Measurements from ENCODE around the gene PDHA2.
"Not testable (repeated sequence)": the region's sequence is repeated elsewhere in the genome, so short reads cannot be mapped to it uniquely, and the experiment has no call there.

The PDHA2 gene

DNA sequence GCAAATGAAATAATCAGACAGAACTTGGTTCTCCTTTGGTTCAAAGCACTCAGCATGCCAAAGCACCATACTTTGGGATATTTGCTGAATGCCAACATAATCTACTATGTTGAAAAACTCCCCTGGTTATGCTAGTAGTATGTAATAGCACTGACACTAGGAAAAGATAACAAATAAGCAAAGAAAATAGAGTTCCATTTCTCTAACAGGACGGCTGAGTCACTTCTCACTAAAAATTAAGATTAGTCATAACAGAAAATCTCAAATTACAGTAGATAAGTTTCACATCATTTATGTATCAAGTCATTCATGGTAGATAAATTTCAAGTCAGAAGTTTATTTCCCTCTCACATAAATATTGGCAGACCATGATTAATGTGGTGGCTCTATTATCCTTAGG, 17.9 kb downstream of the PDHA2 start:
- H3K27me3 ChIP-seq (ENCODE audit: control insufficient read depth, insufficient read depth, low read length), result no peaks in the 10 kb centered on the region

DNA sequence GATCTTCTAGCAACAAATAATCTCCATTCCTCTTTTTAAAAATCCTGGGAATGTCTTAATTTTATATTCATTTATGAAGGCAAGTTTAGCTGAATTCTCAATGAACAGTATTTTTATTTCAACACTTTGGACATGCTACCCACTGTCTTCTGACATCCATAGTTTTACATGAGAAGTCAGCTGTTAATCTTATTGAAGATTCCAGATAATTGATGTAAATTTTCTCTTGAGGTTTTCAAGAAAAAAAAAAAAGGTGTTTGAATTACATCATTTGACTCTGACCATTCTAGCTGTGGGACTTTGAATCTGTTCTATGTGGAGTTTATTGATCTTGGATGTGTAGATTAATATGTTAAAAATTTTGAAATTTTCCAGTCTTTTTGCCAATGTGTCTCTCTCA, 28.0 kb downstream of the PDHA2 start:
- no peaks in the 10 kb centered on the region for H3K36me3 ChIP-seq (ENCODE audit: control insufficient read depth, insufficient read depth, low read length)
- H3K4me1 ChIP-seq (ENCODE audit: control insufficient read depth, insufficient read depth, low read length), result no peaks in the 10 kb centered on the region
- no peak overlapping the region for H3K9ac ChIP-seq (ENCODE audit: low read depth, low read length)
- H3K27me3 ChIP-seq (ENCODE audit: control insufficient read depth, insufficient read depth, low read length), result no peaks in the 10 kb centered on the region
- peaks cover 5% of the 10 kb centered on the region for H3K9me3 ChIP-seq (ENCODE audit: control insufficient read depth, insufficient read depth, low read length)
- no peak overlapping the region for H3K4me3 ChIP-seq (ENCODE audit: low read depth, low read length)

More for the DNA sequence above, 17.9 kb downstream of the PDHA2 start:
- H3K9ac ChIP-seq (ENCODE audit: low read depth, low read length), result no peak overlapping the region
- no peaks in the 10 kb centered on the region for H3K4me1 ChIP-seq (ENCODE audit: control insufficient read depth, insufficient read depth, low read length)
- H3K4me3 ChIP-seq (ENCODE audit: low read depth, low read length), result no peak overlapping the region
- H3K36me3 ChIP-seq (ENCODE audit: control insufficient read depth, insufficient read depth, low read length), result no peaks in the 10 kb centered on the region
- no peaks in the 10 kb centered on the region for H3K9me3 ChIP-seq (ENCODE audit: control insufficient read depth, insufficient read depth, low read length)

DNA sequence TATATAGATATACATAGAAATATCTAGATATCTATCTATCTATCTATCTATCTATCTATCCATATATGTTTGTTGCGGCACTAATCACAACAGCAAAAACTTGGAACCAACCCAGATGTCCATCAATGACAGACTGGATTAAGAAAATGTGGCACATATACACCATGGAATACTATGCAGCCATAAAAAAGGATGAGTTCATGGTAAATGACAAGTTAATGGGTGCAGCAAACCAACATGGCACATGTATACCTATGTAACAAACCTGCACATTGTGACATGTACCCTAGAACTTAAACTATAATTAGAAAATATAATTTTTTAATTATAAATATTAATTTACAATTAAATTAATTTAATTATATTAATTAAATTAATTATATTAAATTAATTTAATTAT, 29.5 kb downstream of the PDHA2 start:
- not testable (repeated sequence) for H3K4me3 ChIP-seq (ENCODE audit: low read depth, low read length); H3K4me1 ChIP-seq (ENCODE audit: control insufficient read depth, insufficient read depth, low read length); H3K36me3 ChIP-seq (ENCODE audit: control insufficient read depth, insufficient read depth, low read length); H3K9me3 ChIP-seq (ENCODE audit: control insufficient read depth, insufficient read depth, low read length); H3K27me3 ChIP-seq (ENCODE audit: control insufficient read depth, insufficient read depth, low read length); H3K9ac ChIP-seq (ENCODE audit: low read depth, low read length)

DNA sequence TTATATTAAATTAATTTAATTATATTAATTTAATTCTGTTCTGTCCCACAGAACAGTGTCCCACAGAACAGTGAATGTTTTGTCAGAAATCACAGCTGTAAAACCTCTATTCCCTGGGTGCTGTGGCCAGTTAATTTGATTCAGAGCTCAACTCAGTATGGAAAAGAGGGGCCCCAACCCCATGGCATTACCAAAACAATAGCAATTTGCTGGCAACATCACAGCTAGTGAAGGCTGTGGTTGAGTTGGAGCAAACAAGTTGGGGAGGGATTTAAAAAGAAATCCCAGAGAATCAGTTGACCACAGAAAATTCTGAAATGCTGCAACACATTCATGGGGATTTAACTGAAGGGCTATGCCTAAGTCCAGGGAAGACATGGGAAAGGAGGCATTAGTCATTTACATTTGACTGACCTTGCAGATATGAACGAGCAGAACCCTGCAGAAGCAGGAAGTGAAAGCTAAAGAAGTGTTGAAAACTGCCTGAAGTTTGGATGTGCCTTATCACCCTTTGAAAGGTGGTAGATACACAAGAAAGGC, 30.1 kb downstream of the PDHA2 start:
- no peaks in the 10 kb centered on the region for H3K4me1 ChIP-seq (ENCODE audit: control insufficient read depth, insufficient read depth, low read length)
- no peaks in the 10 kb centered on the region for H3K36me3 ChIP-seq (ENCODE audit: control insufficient read depth, insufficient read depth, low read length)
- no peak overlapping the region for H3K9ac ChIP-seq (ENCODE audit: low read depth, low read length)
- peaks cover 5% of the 10 kb centered on the region for H3K9me3 ChIP-seq (ENCODE audit: control insufficient read depth, insufficient read depth, low read length)
- no peaks in the 10 kb centered on the region for H3K27me3 ChIP-seq (ENCODE audit: control insufficient read depth, insufficient read depth, low read length)
- H3K4me3 ChIP-seq (ENCODE audit: low read depth, low read length), result no peak overlapping the region

DNA sequence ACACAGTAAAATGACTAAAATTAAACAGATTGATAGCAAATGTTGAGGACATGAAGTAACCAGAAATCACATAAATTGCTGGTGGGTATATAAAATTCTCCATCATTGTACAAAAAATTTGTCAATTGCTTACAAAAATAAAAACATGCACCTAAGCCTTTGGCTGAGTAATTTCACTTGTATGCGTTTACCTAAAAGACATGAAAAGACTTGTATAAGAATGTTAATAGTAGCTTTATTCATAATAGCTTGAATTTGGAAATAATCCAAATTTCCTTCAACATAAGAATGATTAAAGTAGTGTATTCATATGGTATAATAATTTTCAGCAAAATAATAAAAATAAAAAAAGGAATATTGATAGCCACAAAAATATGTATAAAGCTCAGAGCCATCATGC, 37.7 kb downstream of the PDHA2 start:
- no peaks in the 10 kb centered on the region for H3K4me1 ChIP-seq (ENCODE audit: control insufficient read depth, insufficient read depth, low read length)
- H3K9ac ChIP-seq (ENCODE audit: low read depth, low read length), result no peak overlapping the region
- no peaks in the 10 kb centered on the region for H3K36me3 ChIP-seq (ENCODE audit: control insufficient read depth, insufficient read depth, low read length)
- no peaks in the 10 kb centered on the region for H3K27me3 ChIP-seq (ENCODE audit: control insufficient read depth, insufficient read depth, low read length)
- H3K4me3 ChIP-seq (ENCODE audit: low read depth, low read length), result no peak overlapping the region
- H3K9me3 ChIP-seq (ENCODE audit: control insufficient read depth, insufficient read depth, low read length), result no peaks in the 10 kb centered on the region

DNA sequence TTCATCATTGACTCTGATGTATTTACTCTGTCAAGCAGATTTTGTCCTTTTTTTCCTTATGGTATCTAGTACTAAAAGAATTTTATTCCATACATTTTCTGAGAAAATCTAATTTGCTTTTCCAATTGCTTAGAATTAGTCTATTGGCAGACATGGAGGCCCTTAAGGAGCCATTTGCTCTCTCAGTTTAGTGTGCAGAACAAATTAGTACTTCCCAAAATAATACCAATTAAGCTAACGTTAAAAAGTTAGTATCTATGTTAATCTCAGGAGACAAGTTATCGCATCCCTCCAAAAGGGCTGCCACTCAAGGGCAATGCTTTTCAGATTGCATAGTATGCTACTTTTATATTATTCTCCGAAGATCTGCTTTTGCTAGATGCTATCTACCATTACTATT, 47.7 kb downstream of the PDHA2 start:
- no peak overlapping the region for H3K4me3 ChIP-seq (ENCODE audit: low read depth, low read length)
- H3K36me3 ChIP-seq (ENCODE audit: control insufficient read depth, insufficient read depth, low read length), result no peaks in the 10 kb centered on the region
- no peaks in the 10 kb centered on the region for H3K9me3 ChIP-seq (ENCODE audit: control insufficient read depth, insufficient read depth, low read length)
- no peaks in the 10 kb centered on the region for H3K27me3 ChIP-seq (ENCODE audit: control insufficient read depth, insufficient read depth, low read length)
- no peak overlapping the region for H3K9ac ChIP-seq (ENCODE audit: low read depth, low read length)
- no peaks in the 10 kb centered on the region for H3K4me1 ChIP-seq (ENCODE audit: control insufficient read depth, insufficient read depth, low read length)

DNA sequence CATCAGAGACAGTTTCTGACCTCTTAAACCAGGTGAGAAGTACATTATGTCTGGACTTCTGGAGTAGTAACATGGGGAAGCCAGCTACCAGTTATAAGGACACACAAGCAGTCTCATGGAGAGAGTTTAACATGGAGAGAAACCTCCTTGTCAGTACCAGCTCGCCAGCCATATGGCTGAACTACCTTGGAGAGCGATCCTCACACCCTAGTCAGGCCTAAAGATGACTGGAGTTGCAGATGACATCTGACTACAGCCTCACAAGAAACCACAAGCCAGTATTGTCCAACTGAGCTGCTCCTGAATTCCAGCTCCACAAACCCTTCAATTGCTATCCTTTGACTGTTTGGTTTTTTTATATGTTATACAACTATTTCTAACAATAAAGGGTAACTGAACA, 49.8 kb downstream of the PDHA2 start:
- H3K4me1 ChIP-seq (ENCODE audit: control insufficient read depth, insufficient read depth, low read length), result no peaks in the 10 kb centered on the region
- no peaks in the 10 kb centered on the region for H3K36me3 ChIP-seq (ENCODE audit: control insufficient read depth, insufficient read depth, low read length)
- no peak overlapping the region for H3K9ac ChIP-seq (ENCODE audit: low read depth, low read length)
- H3K9me3 ChIP-seq (ENCODE audit: control insufficient read depth, insufficient read depth, low read length), result no peaks in the 10 kb centered on the region
- no peaks in the 10 kb centered on the region for H3K27me3 ChIP-seq (ENCODE audit: control insufficient read depth, insufficient read depth, low read length)
- no peak overlapping the region for H3K4me3 ChIP-seq (ENCODE audit: low read depth, low read length)

All from iPS-15b (cell line).